Measurements from ENCODE around the gene SLC25A22. TPM values are rescaled to one million over a fixed set of nuclear protein-coding genes. Genes with fewer than 3 reads are reported as not detected.

SLC25A22 gene
- total RNA-seq, 2 donors from 2014 or later, result 55.8 to 69.5 TPM

DNA sequence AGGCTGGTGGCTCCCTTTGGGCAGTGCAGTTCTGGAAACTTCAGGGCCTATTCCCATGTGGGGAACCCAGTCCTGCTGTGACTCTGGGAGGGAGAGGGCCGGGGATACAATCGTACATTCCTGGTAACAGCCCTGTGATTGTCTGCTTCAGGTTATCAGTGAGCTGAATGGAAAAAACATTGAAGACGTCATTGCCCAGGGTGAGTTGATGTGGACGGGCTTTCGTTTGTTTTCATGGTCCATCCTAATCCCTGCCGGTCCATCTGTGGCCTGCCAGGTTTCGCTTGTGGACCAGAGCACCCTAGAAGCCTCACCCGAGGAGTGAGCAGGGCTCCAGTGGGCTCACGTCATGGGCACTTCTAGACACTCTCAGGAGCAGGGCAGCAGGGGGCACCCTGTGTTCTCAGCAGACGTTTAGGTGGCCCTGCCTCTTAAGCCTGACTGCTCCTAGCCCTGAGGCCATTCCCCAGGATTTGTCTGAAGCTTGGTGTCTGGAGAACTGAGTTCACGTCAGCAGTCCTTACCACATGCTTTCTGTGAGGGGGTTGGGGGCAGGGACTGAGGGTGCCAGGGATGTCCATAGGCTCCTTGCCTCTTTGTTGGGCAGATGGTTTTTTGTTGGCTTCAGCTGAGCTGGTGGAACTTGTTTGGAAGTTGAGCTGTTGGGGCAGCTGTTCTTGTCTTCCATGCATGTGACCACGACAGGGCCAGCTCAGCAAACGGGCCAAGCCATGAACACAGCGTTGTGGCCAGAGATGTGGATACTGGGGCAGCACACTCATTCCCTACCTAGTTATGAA lies 13.6 kb upstream of the SLC25A22 start:
- H3K27me3 ChIP-seq, result no peaks in the 10 kb centered on the region
- TF ChIP-seq, protein P1, sequence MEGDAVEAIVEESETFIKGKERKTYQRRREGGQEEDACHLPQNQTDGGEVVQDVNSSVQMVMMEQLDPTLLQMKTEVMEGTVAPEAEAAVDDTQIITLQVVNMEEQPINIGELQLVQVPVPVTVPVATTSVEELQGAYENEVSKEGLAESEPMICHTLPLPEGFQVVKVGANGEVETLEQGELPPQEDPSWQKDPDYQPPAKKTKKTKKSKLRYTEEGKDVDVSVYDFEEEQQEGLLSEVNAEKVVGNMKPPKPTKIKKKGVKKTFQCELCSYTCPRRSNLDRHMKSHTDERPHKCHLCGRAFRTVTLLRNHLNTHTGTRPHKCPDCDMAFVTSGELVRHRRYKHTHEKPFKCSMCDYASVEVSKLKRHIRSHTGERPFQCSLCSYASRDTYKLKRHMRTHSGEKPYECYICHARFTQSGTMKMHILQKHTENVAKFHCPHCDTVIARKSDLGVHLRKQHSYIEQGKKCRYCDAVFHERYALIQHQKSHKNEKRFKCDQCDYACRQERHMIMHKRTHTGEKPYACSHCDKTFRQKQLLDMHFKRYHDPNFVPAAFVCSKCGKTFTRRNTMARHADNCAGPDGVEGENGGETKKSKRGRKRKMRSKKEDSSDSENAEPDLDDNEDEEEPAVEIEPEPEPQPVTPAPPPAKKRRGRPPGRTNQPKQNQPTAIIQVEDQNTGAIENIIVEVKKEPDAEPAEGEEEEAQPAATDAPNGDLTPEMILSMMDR (IDR thresholded peaks at IDR 0.05), result no peak
- TF ChIP-seq POLR2A (IDR thresholded peaks at IDR 0.05), result no peak
- intact Hi-C loops (cut with DNase I), result no loop called here
- 55 to 56% methylated on average over 4 to 14 of the region's 14 CpGs for WGBS, 2 donors
- DNase-seq, result no peak
- ATAC-seq, result no peak
- peak overlapping the region in 1 of 4 donors; percentile 21 for H3K27ac ChIP-seq
- no peak overlapping the region for H3K4me3 ChIP-seq
- no peaks in the 10 kb centered on the region for H3K9me3 ChIP-seq
- H3K36me3 ChIP-seq (replicated peaks in 1 of 2; ENCODE audit: insufficient read depth in 1 of 2, low read depth in 2 of 2), result peaks cover 0 to 12% of the 10 kb centered on the region in 2 donors
- H3K4me1 ChIP-seq, result peaks cover 26% of the 10 kb centered on the region

DNA sequence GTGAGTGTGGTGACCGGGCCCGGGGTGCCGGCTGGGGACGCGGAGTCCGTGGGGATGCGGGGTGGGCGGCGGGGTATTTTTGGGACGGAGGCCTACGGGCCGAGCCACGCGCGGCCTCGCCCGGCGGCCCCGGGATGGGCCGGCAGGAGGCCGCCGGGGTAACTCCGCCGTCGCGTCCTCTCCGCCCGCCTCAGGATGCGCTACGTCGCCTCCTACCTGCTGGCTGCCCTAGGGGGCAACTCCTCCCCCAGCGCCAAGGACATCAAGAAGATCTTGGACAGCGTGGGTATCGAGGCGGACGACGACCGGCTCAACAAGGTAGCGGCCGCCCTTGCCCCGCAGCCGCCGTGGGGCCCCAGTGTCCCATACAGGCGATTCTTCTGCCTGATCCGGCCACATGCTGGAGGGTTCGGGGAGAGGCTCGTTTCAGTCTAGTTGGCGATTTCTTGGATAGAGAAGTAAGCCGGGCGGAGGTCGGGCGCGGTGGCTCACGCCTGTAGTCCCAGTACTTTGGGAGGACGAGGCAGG lies 12.0 kb upstream of the SLC25A22 start:
- 0% methylated on average over 51 of the region's 55 CpGs; no CpG with 5 or more reads in 1 of the 2 donors for WGBS, 2 donors

DNA sequence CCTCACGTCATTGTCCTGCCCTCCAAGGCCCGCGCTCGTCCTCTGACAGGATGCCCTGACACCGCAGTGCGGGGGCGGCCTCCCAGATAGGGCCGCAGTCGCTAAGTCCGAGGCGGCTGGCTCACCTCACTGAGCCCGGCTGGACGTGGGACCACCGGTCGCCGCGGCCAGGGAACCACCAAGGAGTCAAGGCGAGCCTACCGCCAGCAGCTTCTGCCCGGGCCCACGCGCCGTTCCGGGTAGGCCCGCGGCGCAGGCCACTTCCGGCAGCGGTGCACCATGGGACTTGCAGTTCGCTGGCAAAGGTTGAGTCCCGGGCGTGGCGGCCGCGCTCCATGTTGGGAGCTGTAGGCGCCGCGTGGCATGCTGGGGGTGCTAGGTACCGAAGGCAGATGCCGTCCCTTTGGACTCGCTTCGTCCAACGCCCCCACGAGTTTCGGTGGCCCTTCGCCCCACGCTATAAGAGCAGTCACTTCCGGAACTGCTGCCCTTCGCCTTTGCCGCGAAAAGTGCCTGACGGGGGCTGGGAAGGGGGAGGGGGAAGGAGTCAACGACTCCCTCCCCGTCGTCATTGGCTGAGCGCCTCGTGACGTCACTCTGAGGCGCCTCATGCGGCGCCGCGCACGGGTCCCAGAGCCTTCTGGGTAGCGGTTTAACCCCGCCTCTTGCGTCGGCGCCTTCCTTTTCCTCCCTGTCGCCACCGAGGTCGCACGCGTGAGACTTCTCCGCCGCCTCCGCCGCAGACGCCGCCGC lies 11.4 kb upstream of the SLC25A22 start, which contains the start of gene RPLP2:
TSS of gene RPLP2 (plus strand) at position 681 of the 753 bp plus-strand sequence. CDS start 268 bp downstream, outside the sequence.
- no peaks in the 10 kb centered on the region for H3K27me3 ChIP-seq
- intact Hi-C loops (cut with DNase I), result no loop called here
- H3K27ac ChIP-seq, result peak within 1 kb of the TSS; percentile 93 to 100 (median 98)
- TF ChIP-seq, protein P1 (IDR thresholded peaks at IDR 0.05), result peak in 2 of 7 experiments; percentile 2 to 19
- peak; percentile 82 to 90 (median 90) for TF ChIP-seq POLR2A (IDR thresholded peaks at IDR 0.05)
- 0% methylated on average over 79 of the region's 81 CpGs; no CpG with 5 or more reads in 1 of the 2 donors for WGBS, 2 donors
- peak; percentile 91 for ATAC-seq
- DNase-seq, result peak; percentile 98 to 99 (median 98)
- H3K9me3 ChIP-seq, result no peaks in the 10 kb centered on the region
- H3K36me3 ChIP-seq (replicated peaks in 1 of 2; ENCODE audit: insufficient read depth in 1 of 2, low read depth in 2 of 2), result peaks cover 0 to 12% of the 10 kb centered on the region in 2 donors
- peaks cover 38% of the 10 kb centered on the region for H3K4me1 ChIP-seq
- peak within 1 kb of the TSS; percentile 51 to 78 for H3K4me3 ChIP-seq

More for the DNA sequence above, 12.0 kb upstream of the SLC25A22 start:
- no peaks in the 10 kb centered on the region for H3K27me3 ChIP-seq
- peaks cover 0 to 12% of the 10 kb centered on the region in 2 donors for H3K36me3 ChIP-seq (replicated peaks in 1 of 2; ENCODE audit: insufficient read depth in 1 of 2, low read depth in 2 of 2)
- H3K4me1 ChIP-seq, result peaks cover 32% of the 10 kb centered on the region
- DNase-seq (no peak), ATAC-seq (no peak)
- H3K27ac ChIP-seq, result peak overlapping the region; percentile 93 to 100 (median 98)
- intact Hi-C loops (cut with DNase I), result no loop called here
- peak overlapping the region; percentile 51 to 78 for H3K4me3 ChIP-seq
- TF ChIP-seq, protein P1 (IDR thresholded peaks at IDR 0.05), result peak in 1 of 7 experiments; percentile 1
- no peak for TF ChIP-seq POLR2A (IDR thresholded peaks at IDR 0.05)
- H3K9me3 ChIP-seq, result no peaks in the 10 kb centered on the region

- Histone ChIP-seq H3K36me3 (replicated peaks in 1 of 2; ENCODE audit: insufficient read depth in 1 of 2, low read depth in 2 of 2) (peaks cover 0 to 12% of the 10 kb centered on the region in 2 donors), H3K4me1 (peaks cover 46% of the 10 kb centered on the region), H3K27me3 (no peaks in the 10 kb centered on the region), H3K9me3 (no peaks in the 10 kb centered on the region), H3K4me3 (peak overlapping the region; percentile 51 to 78), H3K27ac (peak overlapping the region; percentile 93 to 100 (median 98))
- DNase-seq (no peak), ATAC-seq (no peak)
- 34 to 55% methylated on average over 21 to 35 of the region's 36 CpGs for WGBS, 2 donors
- TF ChIP-seq POLR2A (IDR thresholded peaks at IDR 0.05), result no peak
- TF ChIP-seq, protein P1 (IDR thresholded peaks at IDR 0.05), result no peak
- intact Hi-C loops (cut with DNase I), result no loop called here
These were observed 10.6 kb upstream of the SLC25A22 start for GRCh38 chr11:808427-809286.

Data from body of pancreas (tissue), 4 donors.